GM13976 (cell line): ENCODE data around the gene ERN1.

Experiments used
- DNase-seq: peaks from one replicate; pipeline ENCODE4 v3.0.0; 2012; ENCODE audit warnings: low spot score
- CTCF ChIP-seq: IDR thresholded peaks from 2 replicates; pipeline ENCODE4 v1.5.1; 2012; ENCODE audit warnings: borderline replicate concordance, mild to moderate bottlenecking; ENCODE audit not compliant: insufficient read depth; ENCODE audit errors: extremely low read depth, missing control alignments, control extremely low read depth
- in situ Hi-C: fragments of 300-500 bp; cut with MboI; formaldehyde crosslinking; loops from one replicate; pipeline ENCODE4 v1.12.0; 2022; ENCODE audit warnings: low sequenced_read_pairs, mixed read lengths, inconsistent platforms; ENCODE audit not compliant: unreplicated experiment

The ERN1 gene

GRCh38 chr17:63995626-63996025 lies 134.3 kb downstream of the ERN1 start:
- TF ChIP-seq CTCF = no peak
- no peak for DNase-seq
- in situ Hi-C loops = no loop called here

- no peak for DNase-seq
- in situ Hi-C loops = no loop called here
- TF ChIP-seq CTCF = no peak
These were observed 136.5 kb downstream of the ERN1 start for GRCh38 chr17:63993368-63993985.

- in situ Hi-C loops = no loop called here
- DNase-seq = no peak
- TF ChIP-seq CTCF = no peak
These were observed 138.3 kb downstream of the ERN1 start for GRCh38 chr17:63991611-63992010.

- in situ Hi-C loops = no loop called here
- TF ChIP-seq CTCF = no peak
- DNase-seq = no peak
These were observed 140.2 kb downstream of the ERN1 start for GRCh38 chr17:63989622-63990345.
